DMS 273 (cell line): ENCODE data around the gene ENTPD6.

Experiments
- DNase-seq: peaks from one replicate; lab custom pipeline; 2025; ENCODE audit not compliant: unreplicated experiment; lab: John Stamatoyannopoulos, UW

Gene ENTPD6

DNA sequence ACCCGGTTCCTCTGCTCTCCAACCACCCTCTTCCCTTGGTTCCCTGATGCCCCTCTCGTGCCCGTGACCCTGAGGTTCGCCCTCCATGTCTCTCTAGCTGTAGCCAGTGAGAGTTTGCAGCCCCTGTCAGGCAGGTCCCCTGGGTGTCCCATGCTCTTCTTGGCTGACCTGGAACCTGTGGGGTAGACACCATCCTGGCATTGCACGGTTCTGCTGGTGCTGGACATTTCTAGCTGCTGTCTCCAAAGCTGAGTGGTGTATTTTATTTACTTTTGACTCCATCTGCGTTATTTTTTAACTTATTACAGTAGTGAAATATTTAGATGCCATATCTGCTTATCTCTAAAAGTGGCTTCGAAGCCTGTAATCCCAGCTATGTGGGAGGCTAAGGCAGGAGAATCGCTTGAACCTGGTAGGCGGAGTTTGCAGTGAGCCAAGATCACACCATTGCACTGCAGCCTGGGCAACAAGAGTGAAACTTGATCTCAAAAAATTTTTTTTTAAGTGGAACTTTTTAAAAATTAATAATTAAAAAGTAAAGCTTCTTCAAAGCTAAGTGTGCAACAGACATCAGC lies 12.5 kb downstream of the ENTPD6 start:
- no peak for DNase-seq

DNA sequence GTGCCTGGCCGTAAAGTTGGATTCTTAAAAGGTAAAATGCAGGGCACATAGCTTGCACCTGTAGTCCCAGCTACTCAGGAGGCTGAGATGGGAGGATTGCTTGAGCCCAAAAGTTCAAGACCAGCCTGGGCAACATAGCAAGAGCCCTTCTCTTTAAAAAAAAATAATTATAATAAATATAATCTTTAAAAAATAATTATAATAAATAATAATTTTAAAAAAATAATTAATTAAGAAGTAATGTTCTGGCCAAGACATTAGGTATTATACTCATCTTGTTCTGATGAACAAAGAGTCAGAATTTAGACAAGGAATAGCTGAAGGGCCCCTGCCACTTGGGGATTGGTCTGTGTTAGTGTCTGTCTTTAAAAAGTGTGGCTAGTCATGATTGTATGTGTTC lies 13.9 kb downstream of the ENTPD6 start:
- DNase-seq, result no peak

DNA sequence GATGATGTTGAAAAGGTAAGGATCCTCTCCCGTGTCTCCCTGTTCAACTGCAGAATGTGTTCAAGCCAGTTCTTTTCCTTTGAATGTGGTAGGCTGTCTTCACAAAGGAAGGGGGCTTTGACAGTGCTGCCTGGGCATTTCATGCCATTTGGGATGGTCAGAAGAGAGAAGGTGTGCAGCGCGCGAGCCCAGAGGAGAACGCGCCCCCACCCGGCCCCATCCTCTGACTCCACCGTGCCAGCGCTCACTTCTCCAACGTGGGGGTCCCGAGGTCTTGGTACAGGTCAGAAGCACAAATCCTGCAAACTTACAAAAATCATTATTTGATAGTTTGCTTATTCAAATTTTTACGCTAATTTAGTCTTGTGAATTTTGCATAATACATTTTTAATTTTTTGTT lies 14.4 kb downstream of the ENTPD6 start:
- no peak for DNase-seq

DNA sequence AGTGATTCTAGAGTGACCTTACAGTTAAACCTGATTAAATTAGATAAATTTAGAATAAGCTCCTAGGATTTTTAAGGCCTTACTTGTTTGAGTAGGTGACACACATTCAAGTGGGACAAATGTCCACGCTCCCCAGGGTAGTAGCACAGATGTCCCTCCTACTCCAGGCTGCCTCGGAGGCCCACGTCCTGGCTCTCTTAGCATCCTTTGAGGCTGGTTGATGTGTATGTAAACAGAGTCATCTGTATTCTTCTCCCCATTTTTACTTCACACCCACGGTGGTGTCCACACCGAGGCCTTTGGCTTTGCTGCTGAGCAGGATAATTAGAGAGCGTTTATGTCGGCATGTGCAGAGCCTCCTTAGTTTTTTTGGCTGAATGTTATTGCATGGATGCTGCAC lies 15.8 kb downstream of the ENTPD6 start:
- DNase-seq, result no peak

DNA sequence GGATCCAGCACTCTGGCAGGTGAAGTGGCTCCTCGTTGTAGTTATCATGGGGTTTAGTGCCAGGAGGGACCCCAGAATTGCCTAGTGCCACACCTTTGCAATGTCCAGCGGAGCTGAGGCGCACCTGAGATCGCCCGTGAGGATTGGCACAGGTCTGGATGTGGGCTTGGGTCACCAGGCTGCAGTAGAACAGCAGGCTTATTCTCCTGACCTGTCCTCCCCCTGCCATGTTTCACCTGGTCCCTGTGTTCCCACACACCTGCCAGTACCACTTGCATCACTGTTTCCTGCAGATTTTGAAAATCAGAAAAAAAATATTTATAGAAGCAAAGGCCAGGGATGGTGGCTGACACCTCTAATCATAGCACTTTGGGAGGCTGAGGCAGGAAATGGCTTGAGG lies 16.7 kb downstream of the ENTPD6 start:
- no peak for DNase-seq

DNA sequence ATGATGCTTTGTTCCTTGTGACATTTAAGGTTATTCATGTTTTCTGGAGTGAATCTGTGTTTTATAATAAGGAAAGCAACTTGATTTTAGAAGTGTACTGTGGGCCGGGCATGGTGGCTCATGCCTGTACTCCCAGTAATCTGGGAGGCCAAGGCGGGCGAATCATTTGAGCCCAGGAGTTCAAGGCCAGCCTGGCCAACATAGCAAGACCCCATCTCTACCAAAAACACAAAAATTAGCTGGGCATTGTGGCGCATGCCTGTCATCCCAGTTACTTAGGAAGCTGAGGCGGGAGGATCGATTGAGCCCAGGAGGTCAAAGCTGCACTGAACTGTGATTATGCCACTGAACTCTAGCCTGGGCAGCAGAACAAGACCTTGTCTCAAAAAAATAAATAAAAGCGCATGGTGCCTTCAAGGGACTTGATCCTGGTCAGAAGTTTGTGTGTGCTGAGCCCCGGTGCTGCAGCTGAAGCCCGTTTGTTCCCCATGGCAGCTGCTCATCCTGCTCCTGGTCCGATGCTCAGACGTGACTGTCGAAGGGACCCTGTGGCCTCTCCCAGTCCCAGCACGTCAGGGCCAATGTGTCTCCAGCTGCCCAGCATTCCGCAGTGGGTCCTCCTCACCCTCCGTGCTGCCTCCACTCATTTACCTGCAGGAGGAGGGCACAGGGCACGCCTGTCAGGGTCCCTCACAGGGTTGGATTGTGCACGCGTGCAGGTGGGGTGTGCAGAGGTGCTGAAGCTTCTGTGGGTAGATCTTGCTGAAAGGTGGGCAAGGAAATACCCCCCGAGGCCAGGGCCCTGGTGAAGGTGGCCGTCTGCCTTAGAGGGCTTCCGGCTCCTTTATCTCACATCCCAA lies 18.3 kb downstream of the ENTPD6 start:
- no peak for DNase-seq

DNA sequence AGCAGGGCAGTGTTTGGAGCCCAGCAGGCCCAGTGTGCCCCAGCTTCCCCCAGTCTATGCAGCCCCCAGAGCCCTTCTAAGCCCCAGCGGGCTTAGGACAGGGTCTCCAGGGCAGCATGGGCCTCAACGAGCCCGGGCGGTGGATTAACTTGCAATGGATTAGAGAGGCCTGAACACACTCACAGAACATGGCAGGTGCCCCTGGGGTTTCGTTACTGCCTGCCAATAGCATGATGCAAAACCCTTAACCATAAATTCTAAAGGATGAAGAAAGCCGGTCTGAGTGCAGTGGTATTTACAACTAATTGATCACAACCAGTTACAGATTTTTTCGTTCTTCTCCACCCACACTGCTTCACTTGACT lies 18.9 kb downstream of the ENTPD6 start:
- no peak for DNase-seq

DNA sequence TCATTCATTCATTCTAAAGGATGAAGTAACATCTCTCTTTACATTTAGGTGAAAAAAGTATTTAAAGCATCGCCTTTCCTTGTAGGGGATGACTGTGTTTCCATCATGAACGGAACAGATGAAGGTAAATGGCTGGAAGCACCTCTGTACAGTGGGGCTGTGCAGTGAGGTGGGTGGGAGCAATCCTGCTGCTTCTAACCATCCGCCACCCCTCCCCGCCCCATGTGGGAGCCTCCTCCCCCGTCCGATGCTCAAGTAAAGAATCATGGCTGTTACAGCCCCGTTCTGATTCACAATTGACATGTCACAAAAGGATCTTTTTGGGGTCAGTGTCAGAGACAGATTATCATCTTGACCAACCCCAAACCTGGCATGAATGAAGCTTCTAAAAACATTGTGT lies 19.3 kb downstream of the ENTPD6 start:
- DNase-seq, result no peak

DNA sequence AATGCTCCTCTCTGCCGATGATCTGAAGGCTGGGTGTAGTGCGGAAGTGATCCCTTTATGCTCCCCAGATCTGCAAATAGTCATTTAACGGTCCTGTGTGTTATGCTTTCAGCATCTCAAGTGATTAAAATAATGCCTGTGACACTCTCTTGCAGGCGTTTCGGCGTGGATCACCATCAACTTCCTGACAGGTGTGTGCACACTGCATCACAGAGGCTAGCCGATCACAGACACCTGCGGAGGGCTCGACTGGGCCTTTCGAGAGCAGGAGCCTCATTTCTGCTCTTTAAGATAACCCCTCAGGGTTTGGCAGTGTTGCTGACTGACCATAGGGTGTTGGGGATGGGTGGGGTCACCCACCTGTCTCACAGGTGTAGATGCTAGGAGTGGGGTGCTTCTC lies 20.0 kb downstream of the ENTPD6 start:
- no peak for DNase-seq

DNA sequence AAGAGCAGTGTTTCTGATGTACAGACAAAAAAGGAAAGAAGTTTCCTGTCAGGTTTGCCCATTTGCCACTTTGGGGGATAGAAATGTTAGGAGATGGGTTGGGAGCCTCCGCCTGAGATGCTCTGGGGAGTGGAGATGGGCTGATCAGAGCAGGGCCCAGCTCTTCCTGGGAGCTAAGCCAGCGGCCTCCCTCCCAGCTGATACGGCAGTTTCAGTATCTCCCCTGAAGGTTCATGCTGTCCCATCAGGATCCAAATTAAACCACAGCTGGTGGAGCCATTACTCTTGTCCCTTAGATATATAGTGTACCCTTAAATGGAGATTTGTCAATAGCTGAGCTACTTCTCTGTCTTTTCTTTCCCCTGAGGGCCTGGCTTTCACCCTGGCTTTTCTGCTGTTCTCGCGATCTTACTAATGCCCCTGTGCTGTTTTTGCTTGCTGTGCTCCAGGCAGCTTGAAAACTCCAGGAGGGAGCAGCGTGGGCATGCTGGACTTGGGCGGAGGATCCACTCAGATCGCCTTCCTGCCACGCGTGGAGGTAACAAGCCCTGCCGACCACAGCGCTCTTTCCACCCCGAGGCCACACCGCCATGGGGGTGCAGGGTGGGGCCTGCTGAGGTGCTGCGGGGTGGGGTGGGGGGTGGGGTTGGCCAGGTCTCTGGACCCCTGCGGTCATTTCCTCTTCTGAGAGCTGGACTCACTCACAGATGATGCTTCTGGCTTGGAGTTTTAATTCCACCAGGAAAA lies 20.9 kb downstream of the ENTPD6 start:
- DNase-seq, result no peak

DNA sequence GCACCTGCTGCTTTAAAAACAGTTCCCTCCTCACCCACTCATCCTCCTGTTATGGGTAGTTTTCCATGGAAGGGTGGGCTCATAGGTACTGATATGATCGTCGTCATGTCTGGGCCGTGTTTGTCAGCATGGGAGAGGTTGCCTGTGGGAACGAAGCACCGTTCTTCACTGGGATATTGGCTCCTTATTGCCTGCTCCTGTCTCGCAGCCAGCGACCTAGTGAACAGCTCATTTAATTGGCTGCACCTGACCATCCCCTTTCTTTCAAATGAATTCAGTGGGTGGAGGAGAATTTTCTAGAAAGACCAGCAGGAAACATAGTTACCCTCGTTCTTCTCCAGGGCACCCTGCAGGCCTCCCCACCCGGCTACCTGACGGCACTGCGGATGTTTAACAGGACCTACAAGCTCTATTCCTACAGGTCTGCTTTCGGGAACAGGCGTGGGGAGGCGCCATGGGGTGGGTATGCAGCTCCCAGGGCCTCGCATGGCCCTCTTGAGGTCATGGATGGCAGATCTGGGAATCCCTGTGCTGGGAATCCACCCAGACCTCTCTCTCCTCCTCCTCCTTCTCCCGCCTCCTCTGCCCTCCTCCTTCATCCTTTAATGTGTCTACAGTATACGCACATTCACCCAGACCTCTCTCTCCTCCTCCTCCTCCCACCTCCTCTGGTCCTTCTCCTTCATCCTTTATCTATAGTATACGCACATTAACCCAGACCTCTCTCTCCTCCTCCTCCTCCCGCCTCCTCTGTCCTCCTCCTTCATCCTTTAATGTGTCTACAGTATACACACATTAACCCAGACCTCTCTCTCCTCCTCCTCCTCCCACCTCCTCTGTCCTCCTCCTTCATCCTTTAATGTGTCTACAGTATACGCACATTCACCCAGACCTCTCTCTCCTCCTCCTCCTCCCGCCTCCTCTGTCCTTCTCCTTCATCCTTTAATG lies 21.9 kb downstream of the ENTPD6 start:
- no peak for DNase-seq

DNA sequence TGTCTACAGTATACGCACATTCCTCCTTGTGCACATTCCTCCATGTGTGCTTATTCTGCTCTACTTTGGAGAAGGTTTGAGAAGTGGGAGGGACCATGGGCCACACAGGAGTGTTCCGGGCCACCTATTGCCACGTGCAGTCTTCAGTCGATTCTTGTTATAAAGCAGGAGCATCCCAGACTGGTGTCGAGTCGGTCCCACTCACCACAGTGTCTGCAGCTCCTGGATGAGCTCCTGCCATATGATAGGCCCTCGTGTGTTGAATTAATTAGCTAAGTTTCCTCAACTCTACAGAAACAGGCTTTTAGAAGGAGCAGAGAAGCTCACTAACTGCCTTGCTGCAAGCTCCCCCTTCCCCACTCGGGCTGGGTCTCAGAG lies 22.6 kb downstream of the ENTPD6 start:
- no peak for DNase-seq

DNA sequence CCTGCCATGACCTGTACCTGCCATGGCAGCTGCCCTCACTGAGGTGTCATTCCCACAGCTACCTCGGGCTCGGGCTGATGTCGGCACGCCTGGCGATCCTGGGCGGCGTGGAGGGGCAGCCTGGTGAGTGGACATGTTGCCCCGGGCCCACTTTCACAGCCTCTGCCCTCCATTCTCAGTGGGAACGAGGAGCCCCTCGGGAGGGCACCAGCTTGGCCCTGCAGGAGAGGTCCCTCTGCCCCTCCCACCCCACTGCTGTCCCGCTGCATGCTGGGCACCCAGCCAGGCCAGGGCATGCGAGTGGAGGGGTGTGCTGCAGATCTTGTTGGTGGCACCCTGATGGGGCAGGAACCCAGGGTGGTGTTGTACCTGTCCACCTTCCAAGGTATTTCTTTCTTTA lies 23.0 kb downstream of the ENTPD6 start:
- no peak for DNase-seq

DNA sequence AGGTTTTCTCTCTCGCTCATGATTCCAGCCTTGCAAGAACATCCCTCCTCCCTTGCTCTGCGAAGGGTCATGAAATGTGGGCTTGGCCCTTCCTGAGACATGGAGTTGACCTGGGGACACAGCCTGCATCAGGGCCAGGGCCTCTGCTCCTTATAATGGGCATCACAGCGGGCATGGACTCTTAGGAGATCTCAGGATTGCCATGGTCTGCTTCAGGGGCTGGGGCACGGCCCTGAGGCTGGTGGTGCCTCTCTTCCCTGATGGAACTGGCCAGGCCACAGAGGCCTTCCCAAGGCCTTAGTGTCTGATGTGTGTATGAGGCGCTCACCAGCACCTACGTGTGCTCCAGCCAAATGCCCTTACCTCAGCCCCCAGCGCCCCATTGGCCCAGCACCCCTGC lies 23.9 kb downstream of the ENTPD6 start:
- DNase-seq, result no peak

DNA sequence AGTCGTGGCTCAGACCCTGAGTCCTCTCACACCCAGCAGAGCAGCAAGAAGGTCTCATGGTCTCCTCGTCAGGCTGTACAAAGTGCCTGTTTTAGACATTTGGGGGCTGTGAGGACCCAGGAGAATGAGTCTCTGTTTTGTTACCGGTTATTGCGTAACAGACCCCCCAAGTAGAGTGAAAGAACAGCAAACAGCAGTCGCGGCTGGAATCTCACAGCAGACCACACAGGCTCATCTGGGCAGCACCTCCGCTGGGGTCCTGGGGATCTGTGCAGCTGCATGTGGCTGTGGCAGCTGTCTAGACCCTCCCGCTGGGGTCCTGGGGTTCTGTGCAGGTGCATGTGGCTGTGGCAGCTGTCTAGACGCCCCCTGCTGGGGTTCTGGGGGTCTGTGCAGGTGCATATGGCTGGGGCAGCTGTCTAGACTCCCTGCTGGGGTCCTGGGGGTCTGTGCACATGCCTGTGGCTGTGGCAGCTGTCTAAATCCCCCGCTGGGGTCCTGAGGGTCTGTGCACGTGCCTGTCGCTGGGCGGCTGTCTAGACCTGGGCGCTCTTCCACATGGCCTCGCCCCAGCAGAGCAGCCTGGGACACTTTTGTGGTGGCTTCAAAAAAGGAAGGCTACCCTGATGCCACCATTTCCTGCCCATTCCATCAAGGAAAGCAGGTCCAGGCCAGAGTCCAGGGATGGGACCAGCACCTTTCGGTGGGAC lies 24.7 kb downstream of the ENTPD6 start:
- DNase-seq, result peak; percentile 70

DNA sequence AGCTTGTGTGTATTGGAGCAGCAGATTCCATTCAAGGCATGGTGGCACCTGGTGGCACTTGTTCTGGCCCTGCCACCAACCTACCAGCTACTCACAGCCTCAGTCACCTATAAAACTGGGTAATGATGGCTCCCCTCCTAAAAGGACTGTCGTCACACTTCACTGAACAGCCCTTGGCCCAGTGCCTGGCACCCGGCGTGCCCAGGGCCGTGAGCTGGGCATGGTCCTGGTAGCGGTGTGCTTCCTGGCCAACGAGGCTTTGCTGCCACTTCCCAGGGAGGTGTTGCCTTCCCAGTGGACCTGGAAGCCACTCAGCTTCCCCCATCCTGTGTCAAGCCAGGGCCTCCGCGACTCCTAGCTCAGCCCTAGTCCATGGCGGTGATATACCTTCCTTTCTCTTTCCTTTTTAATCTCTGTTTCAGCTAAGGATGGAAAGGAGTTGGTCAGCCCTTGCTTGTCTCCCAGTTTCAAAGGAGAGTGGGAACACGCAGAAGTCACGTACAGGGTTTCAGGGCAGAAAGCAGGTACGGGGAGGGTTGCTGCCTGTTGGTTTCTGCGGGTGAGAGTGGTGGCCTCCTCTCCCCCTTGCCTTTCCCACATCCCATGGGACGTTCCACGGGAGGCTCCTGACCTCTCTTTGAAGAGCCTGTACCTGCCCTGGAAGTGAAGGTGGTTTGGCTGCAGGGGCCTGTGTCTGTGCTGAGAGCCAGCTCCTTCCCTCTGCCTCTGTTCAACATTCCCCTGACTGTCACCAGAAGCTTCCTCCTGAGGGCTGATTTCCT lies 25.5 kb downstream of the ENTPD6 start:
- DNase-seq, result peak; percentile 28

DNA sequence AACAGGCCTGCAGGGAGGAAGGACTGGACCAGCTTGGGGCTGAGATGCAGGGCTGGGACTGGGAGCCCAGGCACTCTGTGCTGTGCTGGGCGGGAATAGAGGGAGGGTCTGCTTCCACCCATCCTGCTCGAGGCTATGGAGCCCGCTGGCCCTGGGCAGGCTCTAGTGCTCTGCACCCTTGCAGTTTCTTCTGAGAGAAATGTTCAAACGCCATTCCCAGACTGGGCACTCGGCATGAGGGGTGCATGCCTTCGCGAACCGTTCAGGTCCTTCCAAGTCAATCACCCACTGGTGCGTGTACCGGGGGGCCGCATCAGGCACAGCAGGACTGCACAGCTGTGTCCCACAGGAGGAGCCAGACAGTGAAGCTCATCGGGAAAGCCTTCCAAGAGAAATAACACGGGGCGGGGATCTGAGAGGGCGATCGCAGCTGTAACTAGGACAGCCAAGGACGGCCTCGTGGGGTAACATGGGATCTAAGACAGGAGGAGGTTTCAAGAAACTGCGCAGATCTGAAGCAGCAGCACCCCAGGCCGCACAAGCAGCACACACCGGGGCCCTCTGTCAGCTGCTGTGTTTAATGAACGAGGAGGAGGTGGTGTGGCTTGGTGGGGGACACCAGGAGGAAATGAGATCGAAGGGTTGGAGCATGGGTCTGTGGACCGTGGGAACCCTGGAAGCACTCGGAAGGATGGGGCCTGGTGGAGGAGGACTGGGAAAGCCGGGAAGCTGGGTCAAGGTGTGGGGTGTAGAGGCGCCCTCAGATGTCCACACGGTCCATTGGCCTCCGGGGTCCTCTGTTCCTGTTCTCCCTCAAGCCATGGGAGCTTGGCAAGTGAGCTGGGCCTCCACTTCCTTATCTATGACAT lies 26.3 kb downstream of the ENTPD6 start:
- no peak for DNase-seq

DNA sequence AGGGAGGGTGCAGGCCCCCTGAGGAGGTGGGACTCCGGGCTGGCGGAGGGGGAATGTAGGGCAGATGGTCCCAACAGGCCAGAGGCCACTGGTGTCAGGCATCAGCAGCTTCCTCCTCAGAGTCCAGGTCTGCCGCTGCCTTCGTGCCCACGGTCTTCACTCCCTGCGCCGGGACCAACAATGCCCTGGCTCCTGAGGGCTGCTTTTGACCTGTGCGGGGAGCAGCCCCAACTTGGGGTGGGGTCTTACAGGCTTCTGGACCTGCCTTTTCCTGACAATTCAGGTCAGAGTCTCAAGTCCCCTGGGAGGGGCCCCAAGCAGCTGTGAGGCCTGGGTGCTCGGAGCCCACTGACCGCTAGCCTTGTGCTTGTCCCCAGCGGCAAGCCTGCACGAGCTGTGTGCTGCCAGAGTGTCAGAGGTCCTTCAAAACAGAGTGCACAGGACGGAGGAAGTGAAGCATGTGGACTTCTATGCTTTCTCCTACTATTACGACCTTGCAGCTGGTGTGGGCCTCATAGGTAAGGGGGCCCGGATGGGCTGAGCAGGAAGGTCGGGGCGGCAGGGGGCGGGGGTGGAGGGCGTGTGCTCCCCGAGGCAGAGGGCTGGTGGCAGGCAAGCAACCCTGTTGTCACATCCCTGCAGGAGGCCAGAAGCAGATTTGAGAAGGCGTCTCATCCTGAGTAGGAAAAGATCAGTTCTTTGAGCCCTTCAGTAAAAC lies 27.1 kb downstream of the ENTPD6 start:
- DNase-seq, result no peak
